HepG2 (cell line): Measurements from ENCODE around the gene UBE3A. TPM values are rescaled to one million over a fixed set of nuclear protein-coding genes. Genes with fewer than 3 reads are reported as not detected.

Source experiments
- ATAC-seq: fragments of 200-7000 bp; cut with Tn5 transposase; 3 replicates; pipeline ENCODE4 v1.9.1; 2020; ENCODE audit warnings: mild to moderate bottlenecking, moderate library complexity
- BruUV-seq: library from RNA; stranded (reverse); fragments of 400-500 nt; replicated peaks from 2 replicates; lab custom pipeline; 2021; lab: Mats Ljungman, UMichigan
- CTCF ChIA-PET: fragments of 300-600 bp; formaldehyde crosslinking; extraction: SDS; loops from one replicate; lab custom pipeline; 2021; ENCODE audit warnings: low total read pairs, inconsistent platforms, low intra/inter-chr PET ratio; lab: Yijun Ruan, JAX
- POLR2A ChIA-PET: fragments of 350-600 bp; sonication (Branson Sonifier 250); formaldehyde crosslinking; loops from one replicate; lab custom pipeline; 2020; ENCODE audit warnings: antibody characterized with exemption, inconsistent platforms; lab: Yijun Ruan, JAX
- DNase-seq: peaks from one replicate; pipeline ENCODE4 v3.0.0-alpha.2; 2015; ENCODE audit warnings: low spot score
- FAIRE-seq: peaks from 3 replicates; lab custom pipeline; 2011; peaks lifted over from hg19 to GRCh38; lab: Jason Lieb, UNC
- H2AFZ ChIP-seq: one replicate; pipeline ENCODE4 v1.6.1; 2011; ENCODE audit warnings: low read length, inconsistent platforms
- H3K27ac ChIP-seq: fragments of 300-600 bp; 3 replicates; pipeline ENCODE4 v1.8.0; 2011; ENCODE audit warnings: mixed run types, mild to moderate bottlenecking, mixed read lengths, low read length, inconsistent platforms; ENCODE audit not compliant: insufficient read depth; ENCODE audit errors: extremely low read length
- H3K27me3 ChIP-seq, 2 experiments: fragments of 200-600 bp in 1 of 2; 2 replicates in 1 of 2; 3 replicates in 1 of 2; pipeline versions ENCODE4 v1.6.0 to v1.8.0; 2011; ENCODE audit warnings: low read length in 2 of 2, mild to moderate bottlenecking in 2 of 2, moderate library complexity in 2 of 2, inconsistent platforms in 1 of 2; ENCODE audit not compliant: insufficient read depth in 2 of 2, control insufficient read depth in 1 of 2
- H3K36me3 ChIP-seq, 2 experiments: fragments of 200-600 bp in 1 of 2; replicated peaks in 1 of 2; 2 replicates in 1 of 2; 3 replicates in 1 of 2; pipeline versions ENCODE4 v1.5.1 to v1.8.0; 2011; ENCODE audit warnings: low read length in 2 of 2, inconsistent platforms in 1 of 2; ENCODE audit not compliant: insufficient read depth in 2 of 2, control insufficient read depth in 1 of 2
- H3K4me1 ChIP-seq: 2 replicates; pipeline ENCODE4 v1.5.1; 2012; ENCODE audit warnings: low read length, inconsistent platforms; ENCODE audit not compliant: insufficient read depth
- H3K4me2 ChIP-seq: 2 replicates; pipeline ENCODE4 v1.6.0; 2011; ENCODE audit warnings: low read depth, low read length, inconsistent platforms
- H3K4me3 ChIP-seq, 3 experiments: fragments of 200-600 bp in 1 of 3; sonication (generic), shearing (Covaris generic) in 1 of 3; replicated peaks in 1 of 3; 2 replicates each; pipeline ENCODE4 v1.5.1; 2011 to 2016; ENCODE audit warnings: low read length in 3 of 3, inconsistent platforms in 2 of 3, low read depth in 2 of 3, mild to moderate bottlenecking in 2 of 3, control low read depth in 1 of 3, mixed read lengths in 1 of 3; ENCODE audit not compliant: insufficient read depth in 1 of 3
- H3K79me2 ChIP-seq: one replicate; pipeline ENCODE4 v1.6.1; 2011; ENCODE audit warnings: low read length, inconsistent platforms; ENCODE audit not compliant: insufficient read depth
- H3K9ac ChIP-seq: 2 replicates; pipeline ENCODE4 v1.6.0; 2011; ENCODE audit warnings: mild to moderate bottlenecking, low read depth, low read length, inconsistent platforms; ENCODE audit not compliant: insufficient read depth
- H3K9me3 ChIP-seq: 2 replicates; pipeline ENCODE4 v1.5.1; 2012; ENCODE audit warnings: mild to moderate bottlenecking, low read length
- H4K20me1 ChIP-seq: 2 replicates; pipeline ENCODE4 v1.6.0; 2011; ENCODE audit warnings: inconsistent platforms, mild to moderate bottlenecking, low read length, moderate library complexity; ENCODE audit not compliant: insufficient read depth
- AGO1 ChIP-seq: fragments of 200-400 bp; formaldehyde crosslinking; IDR thresholded peaks from 2 replicates; pipeline ENCODE4 v1.6.1; 2017; ENCODE audit warnings: mild to moderate bottlenecking, low read depth, low read length, moderate library complexity; ENCODE audit not compliant: poor library complexity, severe bottlenecking
- HIVEP1 ChIP-seq: sonication (generic); formaldehyde crosslinking; IDR thresholded peaks from 2 replicates; pipeline ENCODE4 v1.4.0; 2020; ENCODE audit warnings: mild to moderate bottlenecking, missing genetic modification reagents
- IRF2 ChIP-seq: IDR thresholded peaks from 2 replicates; pipeline ENCODE4 v1.6.1; 2018; ENCODE audit warnings: missing genetic modification reagents, missing compliant biosample characterization
- RFX3 ChIP-seq: IDR thresholded peaks from 2 replicates; pipeline ENCODE4 v1.6.1; 2016; ENCODE audit warnings: missing biosample characterization, missing genetic modification reagents
- TBX2 ChIP-seq: sonication (generic); formaldehyde crosslinking; IDR thresholded peaks from 2 replicates; pipeline ENCODE4 v1.5.0; 2020; ENCODE audit warnings: missing genetic modification reagents, mild to moderate bottlenecking, borderline replicate concordance
- ZKSCAN1 ChIP-seq: fragments of 150-350 bp; IDR thresholded peaks from 2 replicates; pipeline ENCODE4 v1.6.1; 2014; ENCODE audit warnings: low read length
- ZMYM2 ChIP-seq: sonication (generic); formaldehyde crosslinking; IDR thresholded peaks from 2 replicates; pipeline ENCODE4 v1.8.0; 2022; ENCODE audit warnings: mild to moderate bottlenecking, missing genetic modification reagents
- ZNF547 ChIP-seq: sonication (generic); formaldehyde crosslinking; IDR thresholded peaks from 2 replicates; pipeline ENCODE4 v1.5.1; 2020; ENCODE audit warnings: mild to moderate bottlenecking, missing genetic modification reagents
- ZNF598 ChIP-seq: sonication (generic); formaldehyde crosslinking; IDR thresholded peaks from 2 replicates; pipeline ENCODE4 v1.5.1; 2020; ENCODE audit warnings: mild to moderate bottlenecking, missing genetic modification reagents, borderline replicate concordance
- ZNF891 ChIP-seq: sonication (generic); formaldehyde crosslinking; IDR thresholded peaks from 2 replicates; pipeline ENCODE4 v1.5.0; 2020; ENCODE audit warnings: mild to moderate bottlenecking, missing genetic modification reagents
- WGBS: methylation state at CpG from one replicate; pipeline ENCODE4 v1.1.6; 2017; ENCODE audit warnings: low lambda C conversion rate; 5-methylcytosine and 5-hydroxymethylcytosine counted together
- in situ Hi-C: cut with HindIII; loops from 2 replicates; pipeline ENCODE4 v1.10.0; 2017; ENCODE audit warnings: low pct_unique_long_range_greater_than_20kb; ENCODE audit not compliant: extremely low pct_ligation_motif_present
- intact Hi-C: fragments of 100-400 bp; cut with micrococcal nuclease; formaldehyde crosslinking; loops from one replicate; pipeline ENCODE4 v1.10.0; 2022; ENCODE audit not compliant: unreplicated experiment
- polyA plus RNA-seq, 8 experiments: library from polyadenylated mRNA; depleted of rRNA in 3 of 8; stranded (reverse) in 7 of 8; unstranded in 1 of 8; fragments of >200 nt; fragmentation: Illumina TruSeq in 4 of 8; extraction: Trizol in 4 of 8; gene quantifications; 2 replicates each; pipeline versions ENCODE4 v1.2.1 to v1.2.3, GENCODE V29; 2011 to 2016; ENCODE audit warnings: low read depth in 4 of 8, missing spikeins in 1 of 8, mixed read lengths in 1 of 8; ENCODE audit not compliant: insufficient read depth in 1 of 8
- total RNA-seq, 5 experiments: library from RNA; depleted of rRNA; stranded (reverse); fragments of >200 nt; fragmentation: Illumina TruSeq; extraction: Trizol; gene quantifications; 2 replicates each; pipeline ENCODE4 v1.2.3, GENCODE V29; 2016; ENCODE audit warnings: low read depth in 1 of 5
- TF ChIP-seq, protein P1 (sequence below): sonication (generic); formaldehyde crosslinking; conservative IDR thresholded peaks from 2 replicates; pipeline ENCODE4 v1.4.0; 2020; ENCODE audit warnings: missing genetic modification reagents

The UBE3A gene
- total and polyA plus RNA-seq, 2 of the 13 experiments (the other 11 are each of a cell fraction or from before 2014, with no cell fraction given) = 17.3 to 80.5 TPM

DNA sequence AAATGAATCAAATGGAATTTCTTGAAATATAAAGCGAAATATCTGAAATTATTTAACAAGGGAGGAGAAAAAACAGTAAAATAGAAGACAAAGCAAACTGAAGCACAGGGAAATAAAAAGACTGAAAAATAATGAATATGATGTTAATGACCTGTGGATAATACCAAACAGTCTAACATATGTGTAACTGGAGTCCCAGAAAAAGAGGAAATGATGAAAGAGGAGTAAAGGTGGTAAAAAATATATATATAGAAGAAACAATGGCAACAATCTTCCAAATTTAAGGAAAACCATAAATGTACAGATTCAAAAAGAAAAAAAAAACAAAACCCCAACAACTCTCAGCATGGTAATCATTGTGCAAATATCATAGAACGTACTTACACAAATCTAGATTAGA is 21.2 kb downstream of the UBE3A start:
- peaks cover 100% of the 10 kb centered on the region for H3K79me2 ChIP-seq
- 96% methylated on average over 2 of the region's 2 CpGs for WGBS
- in situ Hi-C loops = no loop called here
- H3K4me3 ChIP-seq = no peak overlapping the region
- TF ChIP-seq RFX3 (CRISPR knock-in tag) = no peak
- no peak for TF ChIP-seq ZNF598 (CRISPR knock-in tag)
- TF ChIP-seq ZKSCAN1 = no peak
- no peak for TF ChIP-seq TBX2
- no peak for TF ChIP-seq ZMYM2 (CRISPR knock-in tag)
- TF ChIP-seq, protein P1, sequence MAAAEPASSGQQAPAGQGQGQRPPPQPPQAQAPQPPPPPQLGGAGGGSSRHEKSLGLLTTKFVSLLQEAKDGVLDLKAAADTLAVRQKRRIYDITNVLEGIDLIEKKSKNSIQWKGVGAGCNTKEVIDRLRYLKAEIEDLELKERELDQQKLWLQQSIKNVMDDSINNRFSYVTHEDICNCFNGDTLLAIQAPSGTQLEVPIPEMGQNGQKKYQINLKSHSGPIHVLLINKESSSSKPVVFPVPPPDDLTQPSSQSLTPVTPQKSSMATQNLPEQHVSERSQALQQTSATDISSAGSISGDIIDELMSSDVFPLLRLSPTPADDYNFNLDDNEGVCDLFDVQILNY (CRISPR knock-in tag) = no peak
- no peak for TF ChIP-seq HIVEP1 (CRISPR knock-in tag)
- no peak for TF ChIP-seq IRF2 (CRISPR knock-in tag)
- TF ChIP-seq ZNF547 (CRISPR knock-in tag) = no peak
- TF ChIP-seq ZNF891 (CRISPR knock-in tag) = no peak
- TF ChIP-seq AGO1 = no peak
- TF ChIP-seq, all 625 proteins: peak for 0
- no peaks in the 10 kb centered on the region for H3K27me3 ChIP-seq
- H4K20me1 ChIP-seq = peaks cover 23% of the 10 kb centered on the region; the same call in 1 of the 2 replicates
- no TSS peak for BruUV-seq
- no peak overlapping the region for H2AFZ ChIP-seq
- intact Hi-C loops = no loop called here
- H3K4me1 ChIP-seq = peaks cover 16% of the 10 kb centered on the region
- ChIA-PET CTCF (no interaction called here), POLR2A (interaction anchor here (1.5 kb wide), 1 partner anchor 16 kb away, joined by 4 read pairs; no protein-coding TSS in a partner anchor)
- DNase-seq (no peak), FAIRE-seq (no peak), ATAC-seq (no peak)
- peaks cover 0 to 2% of the 10 kb centered on the region in 2 experiments; a peak in 3 of 5 replicates for H3K36me3 ChIP-seq
- no peak overlapping the region for H3K27ac ChIP-seq
- no peak overlapping the region for H3K4me2 ChIP-seq
- no peak overlapping the region for H3K9ac ChIP-seq
- no peaks in the 10 kb centered on the region for H3K9me3 ChIP-seq
